GM12873 (cell line): ENCODE data around the gene MLH1.

Experiments used
- CTCF ChIP-seq: IDR thresholded peaks from 2 replicates; pipeline ENCODE4 v1.5.1; 2012; ENCODE audit warnings: low read depth, mild to moderate bottlenecking, moderate library complexity, low read length, control low read depth; ENCODE audit not compliant: insufficient read depth; ENCODE audit errors: missing control alignments

The MLH1 gene

GRCh38 chr3:36993326-36994283 lies at the start of gene MLH1:
TSS of gene MLH1 (plus strand) at chr3:36993518. CDS start at chr3:36993548, 30 bp downstream.
- no peak for TF ChIP-seq CTCF

DNA sequence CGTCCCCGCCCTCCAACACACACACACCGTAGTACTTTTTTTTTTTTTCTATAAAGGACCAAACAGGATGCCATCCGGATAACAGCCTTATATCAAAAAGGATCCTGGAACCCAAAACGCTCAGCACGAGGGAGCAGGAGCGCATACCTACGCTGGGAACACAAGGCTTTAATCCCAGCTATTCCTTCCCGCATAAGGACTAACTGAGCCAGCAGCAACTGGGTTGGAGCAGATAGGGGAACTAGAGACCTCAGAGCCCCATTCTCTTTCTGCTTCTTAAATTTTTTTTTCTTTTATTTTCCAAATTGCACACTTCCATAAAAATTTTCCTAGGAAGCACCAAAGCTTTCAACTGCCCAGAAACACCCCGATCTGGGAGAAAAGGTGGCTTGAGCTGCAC lies 49.7 kb upstream of the MLH1 start:
- TF ChIP-seq CTCF: no peak

GRCh38 chr3:36944012-36944640 lies 49.2 kb upstream of the MLH1 start:
- TF ChIP-seq CTCF: no peak

DNA sequence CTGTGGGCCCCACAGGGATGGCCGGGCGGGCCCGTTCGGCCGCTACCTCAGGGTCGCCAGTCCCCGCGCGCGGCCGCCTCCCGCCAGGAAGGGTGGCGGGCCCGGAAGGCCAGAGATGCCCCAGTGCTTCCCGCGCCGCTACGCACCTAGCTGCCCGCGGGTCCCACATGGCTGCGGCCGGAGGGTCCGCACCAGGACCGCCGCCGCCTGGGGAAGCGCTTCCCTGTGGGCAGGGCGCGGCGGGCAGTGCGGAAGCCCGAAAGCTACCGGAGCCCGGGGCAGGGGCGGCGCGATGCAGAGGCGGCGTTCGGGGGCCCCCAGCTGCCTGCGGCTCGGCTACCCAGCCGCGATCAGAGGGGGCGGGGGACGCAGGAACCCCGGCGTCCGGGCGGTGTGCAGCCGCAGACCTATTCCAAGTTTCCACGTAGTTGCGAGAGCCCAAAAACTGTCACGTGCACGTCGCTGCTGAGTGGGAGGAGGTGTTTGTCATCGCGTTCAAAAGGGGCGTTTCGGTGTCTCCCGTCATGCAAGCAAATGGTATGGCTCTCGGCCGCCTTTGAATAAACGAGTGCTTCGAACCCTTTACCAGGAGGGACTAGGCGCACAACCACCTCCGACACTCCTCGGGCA lies 48.6 kb upstream of the MLH1 start, which contains the start of gene TRANK1:
Gene TRANK1, minus strand, starts transcription at position 414 of the 630 bp plus-strand sequence. Its CDS starts 245 bp downstream, at position 169.
- TF ChIP-seq CTCF: no peak

GRCh38 chr3:36945333-36945980 lies 47.9 kb upstream of the MLH1 start:
- TF ChIP-seq CTCF: no peak

- TF ChIP-seq CTCF: no peak
Measured at GRCh38 chr3:36954452-36955134, 38.7 kb upstream of the MLH1 start.
